DND-41 (cell line): ENCODE data around the gene CTNND1.

Experiments used
- ATAC-seq: fragments of 200-7000 bp; cut with Tn5 transposase; 3 replicates; pipeline ENCODE4 v1.9.1; 2021; ENCODE audit warnings: low read depth; ENCODE audit not compliant: insufficient read depth
- DNase-seq: peaks from one replicate; pipeline ENCODE4 v3.0.0-alpha.2; 2020
- H2AFZ ChIP-seq: 2 replicates; pipeline ENCODE4 v1.6.0; 2012; ENCODE audit warnings: low read depth, low read length
- H3K27ac ChIP-seq: 2 replicates; pipeline ENCODE4 v1.5.1; 2012; ENCODE audit warnings: low read length, inconsistent platforms
- H3K27me3 ChIP-seq: fragments of 200-600 bp; sonication (generic); 2 replicates; pipeline ENCODE4 v1.6.0; 2012; ENCODE audit warnings: low read length, mild to moderate bottlenecking, inconsistent platforms; ENCODE audit not compliant: insufficient read depth, poor library complexity
- H3K36me3 ChIP-seq: 2 replicates; pipeline ENCODE4 v1.5.1; 2012; ENCODE audit warnings: low read length, inconsistent platforms; ENCODE audit not compliant: insufficient read depth
- H3K4me1 ChIP-seq: 2 replicates; pipeline ENCODE4 v1.5.1; 2012; ENCODE audit warnings: mild to moderate bottlenecking, low read length; ENCODE audit not compliant: insufficient read depth
- H3K4me2 ChIP-seq: 2 replicates; pipeline ENCODE4 v1.6.0; 2012; ENCODE audit warnings: mild to moderate bottlenecking, moderate library complexity, low read length, inconsistent platforms; ENCODE audit not compliant: insufficient read depth
- H3K4me3 ChIP-seq, 2 experiments: fragments of 200-600 bp in 1 of 2; shearing (Covaris generic) in 1 of 2; 2 replicates each; pipeline ENCODE4 v1.5.1; 2012 to 2016; ENCODE audit warnings: inconsistent platforms in 2 of 2, low read length in 2 of 2, mild to moderate bottlenecking in 2 of 2, low read depth in 1 of 2, moderate library complexity in 1 of 2
- H3K79me2 ChIP-seq: 2 replicates; pipeline ENCODE4 v1.6.0; 2012; ENCODE audit warnings: low read length, inconsistent platforms; ENCODE audit not compliant: insufficient read depth
- H3K9ac ChIP-seq: 2 replicates; pipeline ENCODE4 v1.6.0; 2012; ENCODE audit warnings: low read depth, mild to moderate bottlenecking, inconsistent platforms, low read length, moderate library complexity
- H3K9me3 ChIP-seq: 2 replicates; pipeline ENCODE4 v1.5.1; 2012; ENCODE audit warnings: low read length, moderate library complexity, mild to moderate bottlenecking, inconsistent platforms; ENCODE audit not compliant: insufficient read depth, severe bottlenecking
- H4K20me1 ChIP-seq: 2 replicates; pipeline ENCODE4 v1.6.0; 2012; ENCODE audit warnings: low read length; ENCODE audit not compliant: insufficient read depth
- CTCF ChIP-seq: IDR thresholded peaks from 2 replicates; pipeline ENCODE4 v1.5.1; 2012; ENCODE audit warnings: borderline replicate concordance, low read length, moderate library complexity, mild to moderate bottlenecking; ENCODE audit not compliant: poor library complexity, severe bottlenecking; ENCODE audit errors: extremely low read depth
- EZH2 ChIP-seq: IDR thresholded peaks from 3 replicates; pipeline ENCODE4 v1.6.1; 2012; ENCODE audit warnings: borderline replicate concordance, low read depth, mild to moderate bottlenecking, moderate library complexity, low read length, inconsistent platforms; ENCODE audit not compliant: severe bottlenecking

The CTNND1 gene

DNA sequence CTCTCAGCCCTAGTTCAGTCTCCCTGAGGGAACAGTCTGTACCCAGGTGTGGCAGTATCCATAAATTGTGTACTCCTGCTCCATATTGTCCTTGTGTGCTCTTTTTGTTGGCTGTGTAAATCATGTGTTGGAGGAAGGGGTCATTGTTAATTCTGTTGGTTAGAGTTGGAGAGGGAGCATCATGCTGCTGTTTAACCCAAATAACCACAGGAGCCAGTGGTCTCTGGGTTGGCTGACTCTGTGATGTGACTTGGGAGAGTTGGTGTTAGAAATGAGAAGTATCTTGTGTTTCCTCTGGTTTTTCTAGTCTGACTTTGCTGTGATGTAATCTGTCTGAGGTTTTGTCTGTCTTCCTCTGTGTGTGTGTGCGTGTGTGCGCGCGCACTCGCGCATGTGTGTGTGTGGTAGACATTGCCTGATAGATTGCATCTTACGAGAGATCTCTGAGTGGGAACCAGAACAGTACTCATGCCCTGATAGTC, 30.5 kb downstream of the CTNND1 start:
- DNase-seq (peak; percentile 90), ATAC-seq (peak; percentile 87)
- H3K4me2 ChIP-seq: peak overlapping the region; percentile 53
- no peaks in the 10 kb centered on the region for H3K27me3 ChIP-seq
- H4K20me1 ChIP-seq: no peaks in the 10 kb centered on the region
- H3K27ac ChIP-seq: peak overlapping the region; percentile 87
- peak overlapping the region; percentile 40 for H2AFZ ChIP-seq
- no peak for TF ChIP-seq CTCF
- H3K36me3 ChIP-seq: peaks cover 6% of the 10 kb centered on the region
- no peaks in the 10 kb centered on the region for H3K9me3 ChIP-seq
- peaks cover 14% of the 10 kb centered on the region; the same call in 1 of the 2 replicates for H3K79me2 ChIP-seq
- peaks cover 66% of the 10 kb centered on the region for H3K4me1 ChIP-seq
- peak overlapping the region; percentile 35 for H3K9ac ChIP-seq
- H3K4me3 ChIP-seq: peak overlapping the region in 1 of 2 experiments; percentile 32; a peak in 2 of 4 replicates

GRCh38 chr11:57792870-57793269, 31.3 kb downstream of the CTNND1 start:
- Histone ChIP-seq H3K4me2 (peak overlapping the region; percentile 53), H3K27ac (peak overlapping the region; percentile 87), H3K9ac (peak overlapping the region; percentile 35), H3K4me3 (0 out of 4 replicates have a peak overlapping the region, but pooled peaks of 1 of the 2 experiments have one; percentile 7), H4K20me1 (no peaks in the 10 kb centered on the region), H3K79me2 (peaks cover 13% of the 10 kb centered on the region; the same call in 1 of the 2 replicates), H3K4me1 (peaks cover 59% of the 10 kb centered on the region), H3K9me3 (no peaks in the 10 kb centered on the region), H2AFZ (0 out of 2 replicates have a peak overlapping the region, but pooled peaks have one; percentile 40), H3K27me3 (no peaks in the 10 kb centered on the region), H3K36me3 (peaks cover 6% of the 10 kb centered on the region)
- DNase-seq (no peak), ATAC-seq (no peak)
- TF ChIP-seq CTCF (no peak), EZH2 (no peak)

DNA sequence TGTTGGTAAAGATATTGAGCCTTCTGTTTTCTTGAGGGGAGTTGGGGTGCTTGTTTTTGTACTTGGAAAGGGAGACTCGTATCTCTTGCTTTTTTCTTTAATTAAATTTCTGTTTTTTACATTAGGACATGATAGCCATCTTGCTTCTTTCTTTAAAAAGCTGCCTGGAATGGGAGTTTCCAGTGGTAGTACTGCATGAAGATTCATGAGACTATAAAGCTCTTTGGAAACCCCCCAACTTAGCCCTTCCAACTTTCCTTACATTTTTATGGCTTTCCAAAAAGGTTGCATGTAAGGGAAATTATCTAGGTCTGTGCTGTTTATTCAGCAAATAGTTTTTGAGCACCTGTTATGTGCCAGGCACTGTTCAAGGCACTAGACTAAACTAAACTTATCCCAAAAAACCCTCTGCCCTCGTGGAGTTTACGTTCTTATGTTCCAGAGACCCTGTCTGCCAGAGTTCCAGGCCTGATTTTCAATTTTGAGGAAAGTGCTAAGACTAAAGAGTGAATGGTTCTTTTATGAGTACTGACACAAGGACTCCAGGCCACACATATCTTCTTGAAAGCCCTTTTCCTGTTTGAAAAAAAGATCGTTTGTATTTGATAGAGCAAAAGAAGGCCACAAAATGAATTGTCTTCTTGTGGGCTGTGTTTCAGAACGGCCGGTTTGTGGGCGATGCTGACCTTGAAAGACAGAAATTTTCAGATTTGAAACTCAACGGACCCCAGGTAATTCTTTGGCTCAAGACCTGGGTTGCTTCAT, 31.9 kb downstream of the CTNND1 start:
- H3K9ac ChIP-seq: no peak overlapping the region
- H3K27ac ChIP-seq: peak overlapping the region; percentile 87
- no peak overlapping the region for H3K4me3 ChIP-seq
- H3K9me3 ChIP-seq: no peaks in the 10 kb centered on the region
- H3K36me3 ChIP-seq: peaks cover 6% of the 10 kb centered on the region
- ATAC-seq (no peak), DNase-seq (no peak)
- H3K27me3 ChIP-seq: no peaks in the 10 kb centered on the region
- no peaks in the 10 kb centered on the region for H4K20me1 ChIP-seq
- no peak overlapping the region for H3K4me2 ChIP-seq
- no peak for TF ChIP-seq EZH2
- no peak for TF ChIP-seq CTCF
- peaks cover 13% of the 10 kb centered on the region; the same call in 1 of the 2 replicates for H3K79me2 ChIP-seq
- peaks cover 52% of the 10 kb centered on the region for H3K4me1 ChIP-seq
- H2AFZ ChIP-seq: no peak overlapping the region
